D721Med (cell line): ENCODE results near the gene MTMR3.

Experiments used
- DNase-seq: peaks from one replicate; pipeline ENCODE4 v3.0.0; 2011; ENCODE audit warnings: low spot score; ENCODE audit not compliant: insufficient read length
- FAIRE-seq: peaks from 2 replicates; lab custom pipeline; 2011; peaks lifted over from hg19 to GRCh38; lab: Jason Lieb, UNC
- TF ChIP-seq, protein P1 (sequence below): IDR thresholded peaks from 2 replicates; pipeline ENCODE4 v1.5.1; 2012; ENCODE audit warnings: mild to moderate bottlenecking, control low read depth; ENCODE audit not compliant: insufficient read depth; ENCODE audit errors: missing control alignments

MTMR3 gene

DNA sequence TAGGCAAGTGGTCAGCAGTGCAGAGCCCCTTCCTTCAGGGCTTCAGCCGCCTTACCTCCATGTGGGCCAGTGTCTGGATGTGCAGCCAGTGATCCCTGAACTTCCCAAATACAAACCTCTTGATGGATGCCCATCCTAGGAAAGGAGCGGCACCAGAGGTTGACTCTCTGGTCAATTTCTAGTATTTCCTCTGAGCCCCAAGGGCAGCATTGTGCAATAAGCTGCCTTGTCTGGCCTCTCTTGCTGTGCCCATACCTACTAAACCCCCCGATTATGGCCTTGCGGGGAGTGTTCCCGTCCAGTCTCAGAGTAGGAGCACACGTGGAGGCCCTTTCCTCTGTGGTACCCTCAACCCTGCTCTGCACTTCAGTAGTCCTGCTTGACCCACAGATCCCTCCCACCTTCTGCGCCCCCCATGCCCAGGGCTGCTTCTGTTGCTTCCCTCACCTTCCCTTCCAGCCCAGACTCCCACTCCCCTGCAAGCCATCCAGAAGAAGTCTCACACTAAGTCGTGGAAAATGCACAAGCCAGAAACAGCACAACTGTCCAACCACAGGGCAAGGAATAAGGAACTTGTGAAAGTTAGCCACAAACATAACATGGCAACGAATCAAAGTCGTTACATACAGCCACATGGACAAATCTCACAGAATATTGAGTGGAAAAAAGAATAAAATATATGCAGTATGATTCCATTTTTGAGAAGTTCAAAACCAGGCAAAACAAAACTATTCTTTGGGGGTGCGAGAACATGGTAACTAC, 157.7 kb downstream of the MTMR3 start:
- DNase-seq: no peak
- no peak for FAIRE-seq
- TF ChIP-seq, protein P1, sequence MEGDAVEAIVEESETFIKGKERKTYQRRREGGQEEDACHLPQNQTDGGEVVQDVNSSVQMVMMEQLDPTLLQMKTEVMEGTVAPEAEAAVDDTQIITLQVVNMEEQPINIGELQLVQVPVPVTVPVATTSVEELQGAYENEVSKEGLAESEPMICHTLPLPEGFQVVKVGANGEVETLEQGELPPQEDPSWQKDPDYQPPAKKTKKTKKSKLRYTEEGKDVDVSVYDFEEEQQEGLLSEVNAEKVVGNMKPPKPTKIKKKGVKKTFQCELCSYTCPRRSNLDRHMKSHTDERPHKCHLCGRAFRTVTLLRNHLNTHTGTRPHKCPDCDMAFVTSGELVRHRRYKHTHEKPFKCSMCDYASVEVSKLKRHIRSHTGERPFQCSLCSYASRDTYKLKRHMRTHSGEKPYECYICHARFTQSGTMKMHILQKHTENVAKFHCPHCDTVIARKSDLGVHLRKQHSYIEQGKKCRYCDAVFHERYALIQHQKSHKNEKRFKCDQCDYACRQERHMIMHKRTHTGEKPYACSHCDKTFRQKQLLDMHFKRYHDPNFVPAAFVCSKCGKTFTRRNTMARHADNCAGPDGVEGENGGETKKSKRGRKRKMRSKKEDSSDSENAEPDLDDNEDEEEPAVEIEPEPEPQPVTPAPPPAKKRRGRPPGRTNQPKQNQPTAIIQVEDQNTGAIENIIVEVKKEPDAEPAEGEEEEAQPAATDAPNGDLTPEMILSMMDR: no peak

DNA sequence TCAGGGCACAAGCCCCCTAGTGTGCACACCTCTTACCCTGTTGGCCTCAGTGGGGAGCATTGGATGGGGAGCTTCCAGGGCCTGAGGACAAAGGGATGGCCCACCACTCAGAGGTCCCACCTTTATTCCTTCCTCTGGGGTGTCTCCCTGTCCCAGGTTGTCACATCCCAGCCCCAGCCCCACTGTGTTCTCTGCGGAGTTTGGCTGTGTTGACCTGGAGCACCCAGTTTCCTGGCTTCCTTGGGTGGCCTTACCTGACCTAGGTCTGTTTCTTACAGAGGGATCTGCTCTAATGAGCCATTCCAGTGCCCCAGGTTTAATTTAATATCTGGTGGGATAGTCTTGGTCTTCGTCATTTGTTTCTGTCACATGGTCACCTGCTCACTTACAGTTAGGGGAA, 158.5 kb downstream of the MTMR3 start:
- TF ChIP-seq, protein P1: no peak
- FAIRE-seq (no peak), DNase-seq (no peak)

DNA sequence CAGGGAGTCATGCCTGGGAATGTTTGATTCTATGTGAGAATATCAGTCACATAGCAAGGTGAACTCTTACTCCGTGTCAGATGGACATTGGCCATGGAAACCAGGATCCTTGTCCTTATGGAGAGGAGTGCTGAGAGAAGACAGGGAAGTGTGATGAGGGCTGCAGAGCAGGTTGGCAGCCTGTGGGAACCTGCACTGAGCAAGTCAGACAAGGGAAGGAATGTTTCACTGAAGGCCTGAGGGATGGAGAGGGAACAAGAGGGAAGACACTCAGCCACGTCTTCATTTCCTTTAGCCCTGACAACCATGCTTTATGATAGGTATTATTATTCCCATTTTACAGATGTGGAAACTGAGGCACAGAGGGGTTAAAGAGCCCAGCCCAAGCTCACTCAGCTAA, 158.9 kb downstream of the MTMR3 start:
- TF ChIP-seq, protein P1: no peak
- no peak for FAIRE-seq
- no peak for DNase-seq

DNA sequence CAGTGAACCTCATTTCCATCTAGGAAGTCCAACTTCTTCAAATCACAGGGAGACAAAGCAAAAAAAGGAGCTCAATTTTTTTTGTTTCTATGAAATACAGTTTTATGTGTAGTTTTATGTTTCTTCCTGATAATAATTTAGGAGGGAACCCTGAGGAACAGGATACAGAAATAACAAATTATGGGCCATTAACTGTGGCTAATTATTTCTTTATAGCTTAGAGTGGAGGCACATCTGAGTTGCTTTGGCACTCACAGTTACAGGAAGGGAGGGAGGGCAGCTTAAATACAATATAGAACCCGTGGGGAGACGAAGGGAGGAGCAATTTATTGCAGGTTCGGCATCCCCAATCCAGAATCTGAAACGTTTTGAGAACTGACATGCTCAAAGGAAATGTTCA, 160.2 kb downstream of the MTMR3 start:
- no peak for DNase-seq
- FAIRE-seq: no peak
- TF ChIP-seq, protein P1: no peak

DNA sequence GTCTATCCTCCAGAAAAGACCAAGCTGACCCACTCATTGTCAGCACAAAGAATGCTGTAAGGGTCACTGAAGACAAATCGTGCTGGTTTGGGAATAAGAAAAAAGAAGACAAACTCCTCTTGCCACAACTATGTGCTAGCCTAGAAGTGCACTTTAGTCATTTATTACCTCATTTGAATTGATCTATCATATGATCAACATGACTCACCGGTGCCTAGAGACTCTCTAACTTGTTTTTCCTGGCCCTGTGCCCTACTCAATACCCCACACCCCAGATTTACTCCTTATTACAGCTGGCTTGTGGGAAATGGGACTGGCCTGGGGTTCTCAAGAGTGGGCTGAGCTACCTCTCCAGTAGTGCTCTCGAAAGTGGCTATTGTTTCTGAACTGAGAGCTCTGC, 161.4 kb downstream of the MTMR3 start:
- DNase-seq (no peak), FAIRE-seq (no peak)
- TF ChIP-seq, protein P1: no peak

DNA sequence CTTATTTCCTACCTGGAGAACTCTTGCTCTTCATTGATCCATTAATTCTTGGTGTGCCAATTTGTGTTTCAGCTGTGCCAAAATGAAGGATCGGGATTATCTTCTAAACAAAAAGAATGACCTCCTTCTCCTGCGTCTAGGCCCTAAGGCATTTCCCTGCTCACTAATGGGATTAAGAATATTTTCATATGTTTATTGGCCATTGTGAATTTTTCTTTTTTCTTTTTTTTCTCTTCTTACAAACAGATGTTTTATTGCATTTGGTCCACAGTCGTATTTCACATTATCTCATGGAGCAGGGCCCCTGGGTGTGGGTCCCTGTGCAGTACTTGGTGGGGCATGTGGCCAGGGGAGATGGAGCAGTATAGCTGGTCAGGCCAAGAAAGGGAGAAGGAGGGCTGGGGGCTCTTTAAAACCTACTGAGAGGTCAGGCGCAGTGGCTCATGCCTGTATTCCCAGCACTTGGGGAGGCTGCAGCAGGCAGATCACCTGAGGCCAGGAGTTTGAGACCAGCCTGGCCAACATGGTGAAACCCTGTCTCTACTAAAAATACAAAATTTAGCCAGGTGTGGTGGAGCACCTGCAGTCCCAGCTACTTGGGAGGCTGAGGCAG, 162.0 kb downstream of the MTMR3 start:
- DNase-seq: no peak
- no peak for FAIRE-seq
- TF ChIP-seq, protein P1: no peak

DNA sequence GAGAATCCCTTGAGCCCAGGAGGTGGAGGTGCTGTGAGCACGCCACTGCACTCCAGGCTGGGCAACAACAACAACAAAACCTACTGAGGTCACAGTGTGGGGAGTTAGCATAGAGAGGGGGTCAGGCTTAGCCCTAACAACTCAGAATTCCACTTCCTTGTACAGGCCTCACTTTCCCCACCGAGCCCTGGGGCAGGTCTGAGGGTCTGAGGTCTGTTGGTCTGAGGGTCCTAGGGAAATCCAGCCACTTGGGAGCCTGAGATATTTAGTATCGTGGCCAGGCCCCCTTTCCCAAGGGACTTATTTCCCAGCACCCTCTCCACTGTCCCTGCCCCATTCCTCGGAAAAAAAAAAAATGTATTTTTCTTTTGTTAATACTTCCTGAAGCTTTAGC, 162.5 kb downstream of the MTMR3 start:
- TF ChIP-seq, protein P1: no peak
- DNase-seq (no peak), FAIRE-seq (no peak)
